ENCODE data around the gene RNF43.

RNF43 gene

DNA sequence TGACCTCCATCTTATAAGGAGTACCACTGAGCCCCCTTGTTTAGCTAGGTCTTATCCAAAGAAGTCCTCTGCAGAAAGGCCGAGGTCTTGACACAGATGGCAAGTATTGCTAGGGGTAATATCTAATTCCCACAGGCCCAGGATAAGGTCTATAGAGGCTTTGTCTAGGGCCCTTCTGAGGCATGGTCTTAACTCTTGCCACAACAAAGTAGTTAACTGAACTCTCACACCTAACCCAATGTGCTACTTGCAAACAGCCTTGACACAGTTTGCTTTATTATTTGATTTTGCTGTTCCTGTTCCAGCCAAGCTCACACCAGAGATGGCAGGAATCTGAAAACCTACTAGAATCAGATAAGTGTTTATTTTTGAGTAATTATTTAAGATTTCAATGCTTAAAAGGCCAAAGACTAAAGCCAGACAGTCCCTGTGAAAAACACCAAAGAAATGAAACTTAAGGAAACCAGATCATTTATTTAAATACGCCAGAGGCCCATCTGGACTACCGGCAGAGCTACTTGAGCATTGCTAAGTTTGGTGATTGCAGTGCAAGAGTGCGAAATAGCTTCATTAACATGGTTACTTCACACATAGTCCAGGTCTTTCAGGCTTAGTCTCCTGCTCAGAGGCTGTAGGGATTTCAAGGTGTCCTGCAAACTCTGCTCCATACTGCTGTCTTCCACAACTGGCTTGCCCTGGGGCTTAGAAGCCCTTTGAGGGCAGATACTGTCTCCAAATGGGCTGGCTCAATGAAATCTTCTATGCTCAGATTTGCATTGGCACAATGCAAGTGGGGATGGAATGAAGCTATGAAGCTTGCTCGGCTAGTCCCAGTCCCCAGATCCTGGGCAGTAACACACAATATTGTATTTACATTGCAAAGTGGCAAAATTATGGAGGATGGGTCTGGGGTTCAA, 36.9 kb downstream of the RNF43 start:
- DNase-seq: no peak

DNA sequence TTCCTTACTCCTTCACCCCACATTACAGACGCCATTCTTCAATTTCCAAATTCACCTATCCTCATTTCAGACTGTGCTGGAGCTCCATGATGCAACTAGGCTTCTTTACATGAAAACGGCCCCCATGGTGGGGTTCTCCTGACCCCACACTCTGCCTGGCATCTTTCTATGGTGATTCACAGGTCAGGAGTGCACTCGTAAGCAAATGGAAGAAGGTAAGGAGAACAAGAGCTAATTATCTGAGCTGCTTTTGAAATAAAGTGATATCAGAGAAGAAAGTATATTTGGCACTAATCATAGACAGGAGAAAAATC, 37.9 kb downstream of the RNF43 start:
- DNase-seq: no peak

GRCh38 chr17:58378733-58379510, 38.4 kb downstream of the RNF43 start:
- no peak for DNase-seq

GRCh38 chr17:58377661-58378060, 39.7 kb downstream of the RNF43 start:
- DNase-seq: no peak

DNA sequence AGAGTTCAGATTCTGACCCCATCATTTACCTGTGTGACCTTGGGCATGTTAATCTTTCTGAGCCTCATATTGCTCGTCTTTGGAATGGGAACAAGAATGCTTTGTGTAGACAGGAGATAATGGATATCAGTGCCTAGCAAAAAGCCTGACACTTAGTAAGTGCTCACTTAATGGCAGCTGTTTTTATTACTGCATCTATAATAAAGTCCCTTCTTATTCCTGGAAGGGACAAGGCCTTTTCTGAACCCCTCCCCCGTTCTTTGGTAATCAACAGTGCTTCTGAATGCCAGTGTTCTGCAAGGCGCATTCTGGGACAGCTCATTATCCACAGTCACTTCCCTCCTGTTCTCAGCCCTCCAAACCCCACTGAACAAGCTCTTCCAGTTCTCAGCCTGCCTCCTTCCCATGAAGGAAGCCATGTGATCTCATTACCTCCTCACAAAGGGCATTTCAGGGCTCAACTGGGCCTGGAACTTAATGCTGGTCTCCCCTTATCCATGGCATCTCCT, 40.2 kb downstream of the RNF43 start:
- no peak for DNase-seq

- DNase-seq: no peak
Measured at GRCh38 chr17:58376472-58377000, 40.8 kb downstream of the RNF43 start.

DNA sequence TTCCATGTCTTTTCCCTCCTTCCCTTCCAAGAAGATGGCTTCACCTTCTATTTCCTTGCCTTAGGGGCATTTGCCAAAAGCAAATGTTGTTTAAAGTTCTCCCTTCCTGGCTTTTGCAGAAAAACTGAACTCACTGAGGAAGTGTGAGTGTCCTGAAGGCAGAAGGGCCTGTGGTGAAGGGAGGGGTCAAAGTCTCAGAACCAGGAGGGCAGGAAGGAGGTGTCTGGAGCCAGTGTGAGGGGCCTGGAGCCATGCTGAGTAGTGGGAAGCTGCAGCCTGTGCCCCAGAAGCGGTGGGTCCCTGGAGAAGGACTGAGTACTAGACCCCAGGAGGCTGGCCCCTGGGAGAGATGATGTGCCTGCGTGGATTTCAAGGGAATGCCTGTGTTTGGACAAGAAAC, 41.5 kb downstream of the RNF43 start:
- DNase-seq: no peak

GRCh38 chr17:58375256-58375655, 42.1 kb downstream of the RNF43 start:
- DNase-seq: no peak

DNA sequence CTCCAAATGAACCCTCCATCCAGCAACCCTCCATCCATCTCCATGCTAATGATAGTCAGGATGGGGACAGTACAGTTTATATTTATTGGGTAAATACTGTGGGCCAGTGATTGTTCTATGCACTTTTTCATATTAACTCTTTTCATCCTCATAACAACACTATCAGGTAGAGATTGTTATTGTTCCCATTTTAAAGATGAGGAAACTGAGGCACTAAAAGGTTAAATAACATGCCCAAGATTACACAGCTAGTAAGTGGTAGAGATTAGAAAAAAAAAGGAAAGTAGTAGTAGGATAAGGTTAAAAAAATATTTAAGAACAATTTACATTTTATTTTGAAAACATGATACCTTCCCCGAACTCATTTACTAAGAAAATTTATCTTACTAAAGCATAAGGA, 43.4 kb downstream of the RNF43 start:
- DNase-seq: no peak

DNA sequence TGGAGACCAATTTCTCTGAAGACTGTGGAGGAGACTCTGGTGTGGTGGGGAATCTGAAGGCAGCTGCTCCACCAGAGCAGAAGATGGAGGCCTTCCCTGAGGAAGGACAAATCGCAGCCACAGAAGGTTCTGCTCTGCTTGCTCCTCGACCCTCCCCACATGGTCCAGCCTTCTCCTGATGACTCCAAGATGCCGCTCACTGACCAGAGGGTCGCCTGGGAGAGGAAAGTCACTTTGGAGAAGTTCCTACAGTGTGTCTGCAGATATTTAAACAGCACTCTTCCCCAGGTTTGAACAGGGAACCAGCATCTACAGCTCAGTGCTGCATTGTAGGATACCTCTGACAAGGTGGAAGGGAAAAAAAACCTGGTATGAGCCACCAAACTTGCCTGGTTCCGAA, 44.3 kb downstream of the RNF43 start:
- DNase-seq: no peak

- no peak for DNase-seq
Measured at GRCh38 chr17:58371300-58371950, 45.9 kb downstream of the RNF43 start.

- no peak for DNase-seq
Measured at GRCh38 chr17:58370716-58371115, 46.6 kb downstream of the RNF43 start.

DNA sequence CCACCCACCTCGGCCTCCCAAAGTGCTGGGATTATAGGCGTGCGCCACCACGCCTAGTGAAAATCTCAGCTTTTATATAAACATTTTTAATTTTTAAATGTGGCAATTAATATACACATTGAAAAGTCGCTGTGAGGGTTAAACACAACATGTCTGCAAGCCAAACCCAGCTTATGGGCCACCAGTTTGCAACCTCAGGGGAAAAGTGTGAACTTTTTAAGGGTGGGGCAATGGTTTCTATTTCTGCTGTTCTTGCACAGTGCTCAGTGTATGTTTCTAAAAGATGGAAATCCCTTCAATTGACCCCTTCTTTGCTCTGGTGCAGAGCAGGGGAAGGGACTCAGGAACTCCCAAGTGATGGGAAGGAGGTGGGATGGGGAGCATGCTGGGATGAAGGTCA, 47.0 kb downstream of the RNF43 start:
- no peak for DNase-seq

GRCh38 chr17:58369214-58370031, 47.9 kb downstream of the RNF43 start:
- no peak for DNase-seq

GRCh38 chr17:58368860-58369213, 48.5 kb downstream of the RNF43 start:
- DNase-seq: no peak

All from fibroblast of skin of right quadriceps (primary cell).